PC-3 (cell line): ENCODE data around the gene SLC35F1. TPM values are rescaled to one million over a fixed set of nuclear protein-coding genes. Genes with fewer than 3 reads are reported as not detected.

Experiments used
- ATAC-seq: fragments of 200-7000 bp; cut with Tn5 transposase; 2 replicates; pipeline ENCODE4 v1.9.1; 2020; ENCODE audit warnings: mild to moderate bottlenecking, moderate library complexity
- BruUV-seq: library from RNA; stranded (reverse); fragments of 400-500 nt; replicated peaks from 2 replicates; lab custom pipeline; 2021; lab: Mats Ljungman, UMichigan
- CTCF ChIA-PET: fragments of 300-600 bp; sonication (Branson Sonifier 250); formaldehyde crosslinking; loops from one replicate; lab custom pipeline; 2022; ENCODE audit warnings: antibody characterized with exemption; lab: Charles Lee
- POLR2A ChIA-PET: fragments of 300-600 bp; sonication (Branson Sonifier 250); formaldehyde crosslinking; loops from one replicate; lab custom pipeline; 2022; ENCODE audit warnings: antibody characterized with exemption; ENCODE audit not compliant: unreplicated experiment; lab: Charles Lee
- DNase-seq: peaks from one replicate; pipeline ENCODE4 v3.0.0-alpha.2; 2015
- H2AFZ ChIP-seq: fragments of 300-600 bp; sonication (generic); 2 replicates; pipeline ENCODE4 v1.6.0; 2016; ENCODE audit warnings: antibody characterized with exemption, low read length
- H3F3A ChIP-seq: fragments of 300-600 bp; sonication (generic); one replicate; pipeline ENCODE4 v1.6.0; 2017; ENCODE audit warnings: antibody characterized with exemption, low read length, control low read depth, mild to moderate bottlenecking; ENCODE audit not compliant: unreplicated experiment
- H3K27ac ChIP-seq: fragments of 300-600 bp; sonication (generic); 2 replicates; pipeline ENCODE4 v1.5.1; 2016; ENCODE audit warnings: mild to moderate bottlenecking, low read length
- H3K27me3 ChIP-seq: fragments of 300-600 bp; sonication (generic); 2 replicates; pipeline ENCODE4 v1.6.1; 2016; ENCODE audit warnings: low read length, mixed read lengths
- H3K36me3 ChIP-seq: fragments of 300-600 bp; sonication (generic); 2 replicates; pipeline ENCODE4 v1.6.1; 2016; ENCODE audit warnings: low read depth, mixed run types, low read length, mixed read lengths
- H3K4me1 ChIP-seq: fragments of 300-600 bp; sonication (generic); 2 replicates; pipeline ENCODE4 v1.5.1; 2016; ENCODE audit warnings: low read length; ENCODE audit not compliant: insufficient read depth
- H3K4me2 ChIP-seq: fragments of 300-600 bp; sonication (generic); 2 replicates; pipeline ENCODE4 v1.6.0; 2016; ENCODE audit warnings: low read length
- H3K4me3 ChIP-seq: fragments of 300-600 bp; sonication (generic); 2 replicates; pipeline ENCODE4 v1.5.1; 2016; ENCODE audit warnings: mild to moderate bottlenecking, low read length, mixed read lengths
- H3K79me2 ChIP-seq: fragments of 300-600 bp; sonication (generic); 2 replicates; pipeline ENCODE4 v1.6.1; 2017; ENCODE audit warnings: low read length, mixed read lengths
- H3K9ac ChIP-seq: fragments of 300-600 bp; sonication (generic); 2 replicates; pipeline ENCODE4 v1.6.0; 2016; ENCODE audit warnings: mild to moderate bottlenecking, low read length
- H3K9me2 ChIP-seq: fragments of 300-600 bp; sonication (generic); replicated peaks from 2 replicates; pipeline ENCODE4 v1.6.1; 2016; ENCODE audit warnings: mixed run types, low read length, mixed read lengths
- H3K9me3 ChIP-seq: fragments of 300-600 bp; sonication (generic); 2 replicates; pipeline ENCODE4 v1.6.1; 2016; ENCODE audit warnings: low read length, mixed read lengths
- H4K20me1 ChIP-seq: fragments of 300-600 bp; sonication (generic); 2 replicates; pipeline ENCODE4 v1.6.1; 2016; ENCODE audit warnings: low read length, mixed read lengths
- EZH2 ChIP-seq: fragments of 300-600 bp; sonication (generic); IDR thresholded peaks from one replicate; pipeline ENCODE4 v1.6.1; 2017; ENCODE audit warnings: antibody characterized with exemption, mild to moderate bottlenecking, low read length; ENCODE audit not compliant: unreplicated experiment
- EZH2phosphoT487 ChIP-seq: fragments of 300-600 bp; sonication (generic); IDR thresholded peaks from 2 replicates; pipeline ENCODE4 v1.6.1; 2018; ENCODE audit warnings: mild to moderate bottlenecking, antibody characterized with exemption, low read length, borderline replicate concordance
- intact Hi-C: fragments of 100-400 bp; cut with micrococcal nuclease; formaldehyde crosslinking; loops from 2 replicates; pipeline ENCODE4 v1.9.0; 2023
- total RNA-seq: library from RNA; depleted of rRNA; stranded (reverse); fragments of >200 nt; gene quantifications from 2 replicates; pipeline ENCODE4 v1.2.3, GENCODE V29; 2014
- TF ChIP-seq, protein P1 (sequence below): fragments of 300-600 bp; sonication (generic); conservative IDR thresholded peaks from 2 replicates; pipeline ENCODE4 v1.5.1; 2017; ENCODE audit warnings: antibody characterized with exemption, low read depth, mild to moderate bottlenecking, low read length

Gene SLC35F1
- total RNA-seq, 1 experiment from 2014 or later, result not detected

GRCh38 chr6:117932676-117933075 lies 25.6 kb downstream of the SLC35F1 start:
- POLR2A ChIA-PET, result no interaction called here
- TF ChIP-seq EZH2 (no peak), EZH2phosphoT487 (no peak)
- TF ChIP-seq, protein P1, sequence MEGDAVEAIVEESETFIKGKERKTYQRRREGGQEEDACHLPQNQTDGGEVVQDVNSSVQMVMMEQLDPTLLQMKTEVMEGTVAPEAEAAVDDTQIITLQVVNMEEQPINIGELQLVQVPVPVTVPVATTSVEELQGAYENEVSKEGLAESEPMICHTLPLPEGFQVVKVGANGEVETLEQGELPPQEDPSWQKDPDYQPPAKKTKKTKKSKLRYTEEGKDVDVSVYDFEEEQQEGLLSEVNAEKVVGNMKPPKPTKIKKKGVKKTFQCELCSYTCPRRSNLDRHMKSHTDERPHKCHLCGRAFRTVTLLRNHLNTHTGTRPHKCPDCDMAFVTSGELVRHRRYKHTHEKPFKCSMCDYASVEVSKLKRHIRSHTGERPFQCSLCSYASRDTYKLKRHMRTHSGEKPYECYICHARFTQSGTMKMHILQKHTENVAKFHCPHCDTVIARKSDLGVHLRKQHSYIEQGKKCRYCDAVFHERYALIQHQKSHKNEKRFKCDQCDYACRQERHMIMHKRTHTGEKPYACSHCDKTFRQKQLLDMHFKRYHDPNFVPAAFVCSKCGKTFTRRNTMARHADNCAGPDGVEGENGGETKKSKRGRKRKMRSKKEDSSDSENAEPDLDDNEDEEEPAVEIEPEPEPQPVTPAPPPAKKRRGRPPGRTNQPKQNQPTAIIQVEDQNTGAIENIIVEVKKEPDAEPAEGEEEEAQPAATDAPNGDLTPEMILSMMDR, result no peak
- no peak for ATAC-seq
- no peaks in the 10 kb centered on the region; the same call in 1 of the 2 replicates for H3K27me3 ChIP-seq
- no peak overlapping the region for H3K4me2 ChIP-seq
- no peaks in the 10 kb centered on the region for H3K4me1 ChIP-seq
- H3K9me2 ChIP-seq, result no peaks in the 10 kb centered on the region
- no peak overlapping the region for H2AFZ ChIP-seq
- H4K20me1 ChIP-seq, result no peaks in the 10 kb centered on the region
- H3K27ac ChIP-seq, result no peak overlapping the region
- CTCF ChIA-PET, result no interaction called here
- no peaks in the 10 kb centered on the region for H3K36me3 ChIP-seq
- DNase-seq, result no peak
- H3F3A ChIP-seq, result no peaks in the 10 kb centered on the region
- H3K4me3 ChIP-seq, result no peak overlapping the region
- no peaks in the 10 kb centered on the region for H3K9me3 ChIP-seq
- H3K79me2 ChIP-seq, result no peaks in the 10 kb centered on the region
- no TSS peak for BruUV-seq
- intact Hi-C loops, result no loop called here
- H3K9ac ChIP-seq, result no peak overlapping the region

- Histone ChIP-seq H2AFZ (no peak overlapping the region), H3K36me3 (no peaks in the 10 kb centered on the region), H3K79me2 (no peaks in the 10 kb centered on the region), H3F3A (no peaks in the 10 kb centered on the region), H3K4me3 (no peak overlapping the region), H3K4me1 (no peaks in the 10 kb centered on the region), H3K9ac (no peak overlapping the region), H3K27me3 (no peaks in the 10 kb centered on the region; the same call in 1 of the 2 replicates), H3K27ac (no peak overlapping the region), H3K9me3 (no peaks in the 10 kb centered on the region), H3K9me2 (no peaks in the 10 kb centered on the region), H4K20me1 (no peaks in the 10 kb centered on the region), H3K4me2 (no peak overlapping the region)
- ATAC-seq (no peak), DNase-seq (no peak)
- intact Hi-C loops, result no loop called here
- BruUV-seq, result no TSS peak
- POLR2A ChIA-PET, result no interaction called here
- CTCF ChIA-PET, result no interaction called here
- TF ChIP-seq EZH2phosphoT487, result no peak
- no peak for TF ChIP-seq EZH2
- TF ChIP-seq, protein P1, result no peak
These were observed 26.4 kb downstream of the SLC35F1 start for GRCh38 chr6:117933471-117933870.

DNA sequence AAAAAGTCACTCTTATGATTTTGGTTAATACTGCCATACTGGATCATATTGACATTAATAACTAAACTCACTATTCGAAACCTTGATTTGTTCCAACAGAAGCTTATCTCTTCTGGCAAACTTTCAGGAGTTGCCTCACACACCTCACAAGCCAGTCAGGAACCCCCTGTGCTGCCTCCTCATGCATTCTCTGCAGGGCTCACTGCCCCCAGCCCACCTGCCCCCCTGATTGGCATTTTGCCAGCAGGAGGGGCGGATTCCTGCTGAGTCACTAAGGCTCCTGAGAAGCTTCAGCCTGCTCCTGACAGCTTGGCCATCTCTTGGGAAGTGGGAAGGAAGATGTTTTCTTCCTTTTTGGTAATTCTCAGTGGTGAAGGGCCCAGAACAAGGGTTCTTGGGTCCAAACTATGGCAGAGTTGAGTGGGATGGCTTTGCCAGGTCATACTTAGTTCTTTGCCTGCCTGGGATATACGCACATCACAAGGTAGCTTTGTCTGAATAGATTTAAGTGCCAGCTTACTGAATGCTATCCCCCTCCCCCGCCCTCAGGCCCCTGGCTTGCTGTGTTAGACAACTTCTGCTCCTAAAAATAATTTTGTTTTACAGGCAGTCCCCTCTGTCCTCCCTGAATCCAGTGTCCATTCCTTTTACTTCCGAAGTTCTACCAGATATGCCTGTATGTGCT lies 31.4 kb downstream of the SLC35F1 start:
- no peaks in the 10 kb centered on the region for H4K20me1 ChIP-seq
- ChIA-PET POLR2A (no interaction called here), CTCF (no interaction called here)
- no peak overlapping the region for H3K4me3 ChIP-seq
- H2AFZ ChIP-seq, result no peak overlapping the region
- H3K27ac ChIP-seq, result no peak overlapping the region
- H3K79me2 ChIP-seq, result no peaks in the 10 kb centered on the region
- H3K27me3 ChIP-seq, result no peaks in the 10 kb centered on the region; the same call in 1 of the 2 replicates
- no peaks in the 10 kb centered on the region for H3F3A ChIP-seq
- H3K9me2 ChIP-seq, result no peaks in the 10 kb centered on the region
- BruUV-seq, result no TSS peak
- DNase-seq (no peak), ATAC-seq (no peak)
- no peak overlapping the region for H3K9ac ChIP-seq
- H3K4me1 ChIP-seq, result no peaks in the 10 kb centered on the region
- H3K9me3 ChIP-seq, result no peaks in the 10 kb centered on the region
- intact Hi-C loops, result no loop called here
- H3K36me3 ChIP-seq, result no peaks in the 10 kb centered on the region
- no peak overlapping the region for H3K4me2 ChIP-seq
- TF ChIP-seq EZH2 (no peak), EZH2phosphoT487 (no peak)
- TF ChIP-seq, protein P1, result no peak
